Gastrocnemius medialis (tissue), 4 donors: ENCODE data around the gene PHKA2.

Experiments
- CTCF ChIP-seq, 5 experiments: fragments of 450-650 bp in 3 of 5; fragments of 200-600 bp in 2 of 5; sonication (generic) in 2 of 5; IDR thresholded peaks in 4 of 5; conservative IDR thresholded peaks in 1 of 5; 1 replicate in 4 of 5; 2 replicates in 1 of 5; pipeline ENCODE4 v1.5.1; 2016 to 2019; ENCODE audit warnings: antibody characterized with exemption in 5 of 5, mild to moderate bottlenecking in 3 of 5, moderate library complexity in 3 of 5
- POLR2A ChIP-seq, 2 donors: fragments of 450-650 bp; IDR thresholded peaks; one replicate each; pipeline ENCODE4 v1.6.1; 2017; ENCODE audit warnings: antibody characterized with exemption in 2 of 2, mild to moderate bottlenecking in 2 of 2, moderate library complexity in 2 of 2

GRCh38 chrX:18896680-18897544, 87.0 kb downstream of the PHKA2 start:
- TF ChIP-seq CTCF (IDR thresholded peaks at IDR 0.05 in 4 of 5, conservative IDR thresholded peaks at IDR 0.05 in 1 of 5) (no peak), POLR2A (IDR thresholded peaks at IDR 0.05) (no peak)
